GM19455 (cell line): ENCODE measurements around the gene ENAM.
"Not testable (repeated sequence)": the region's sequence is repeated elsewhere in the genome, so short reads cannot be mapped to it uniquely, and the experiment has no call there.

ENCODE experiments used
- ATAC-seq: cut with Tn5 transposase; IDR thresholded peaks from one replicate; pipeline ENCODE4 v1.9.1; 2021; ENCODE audit not compliant: unreplicated experiment

Gene ENAM

GRCh38 chr4:70624226-70624793 is 4.2 kb upstream of the ENAM start:
- no peak for ATAC-seq

GRCh38 chr4:70627620-70628019 is 924 bp upstream of the ENAM start:
- no peak for ATAC-seq

GRCh38 chr4:70629469-70630090 is 1.0 kb downstream of the ENAM start:
- ATAC-seq = peak; percentile 71

GRCh38 chr4:70630162-70630561 is 1.6 kb downstream of the ENAM start:
- ATAC-seq = no peak

GRCh38 chr4:70632028-70632427 is 3.5 kb downstream of the ENAM start:
- ATAC-seq = no peak

GRCh38 chr4:70634482-70634881 is 5.9 kb downstream of the ENAM start:
- no peak for ATAC-seq

GRCh38 chr4:70637239-70637913 is 8.8 kb downstream of the ENAM start:
- no peak for ATAC-seq

GRCh38 chr4:70640192-70640591 is 11.6 kb downstream of the ENAM start:
- no peak for ATAC-seq

- not testable (repeated sequence) for ATAC-seq
Observed at GRCh38 chr4:70650741-70651140, 22.2 kb downstream of the ENAM start.

- ATAC-seq = peak; percentile 46
Observed at GRCh38 chr4:70651864-70652506, 23.4 kb downstream of the ENAM start.

GRCh38 chr4:70654605-70655011 is 26.1 kb downstream of the ENAM start:
- no peak for ATAC-seq

- no peak for ATAC-seq
Observed at GRCh38 chr4:70657326-70657725, 28.8 kb downstream of the ENAM start.

- no peak for ATAC-seq
Observed at GRCh38 chr4:70658418-70658817, 29.9 kb downstream of the ENAM start.

GRCh38 chr4:70660106-70660505 is 31.6 kb downstream of the ENAM start:
- ATAC-seq = no peak

GRCh38 chr4:70661309-70661922 is 32.9 kb downstream of the ENAM start:
- ATAC-seq = peak; percentile 84

- ATAC-seq = peak; percentile 53
Observed at GRCh38 chr4:70666369-70666768, 37.8 kb downstream of the ENAM start, which contains the start of gene JCHAIN. JCHAIN (minus strand) TSS chr4:70666508; CDS start chr4:70666490, 18 bp downstream.

- peak; percentile 41 for ATAC-seq
Observed at GRCh38 chr4:70667740-70668535, 39.4 kb downstream of the ENAM start.

- no peak for ATAC-seq
Observed at GRCh38 chr4:70670332-70671014, 41.9 kb downstream of the ENAM start.

GRCh38 chr4:70671091-70671490 is 42.5 kb downstream of the ENAM start:
- no peak for ATAC-seq

- no peak for ATAC-seq
Observed at GRCh38 chr4:70674191-70674590, 45.6 kb downstream of the ENAM start.
